ENCODE measurements around the gene IQGAP2. TPM values are rescaled to one million over a fixed set of nuclear protein-coding genes. Genes with fewer than 3 reads are reported as not detected.

Gene IQGAP2
- total RNA-seq, 1 experiment from 2014 or later = 0.59 TPM

DNA sequence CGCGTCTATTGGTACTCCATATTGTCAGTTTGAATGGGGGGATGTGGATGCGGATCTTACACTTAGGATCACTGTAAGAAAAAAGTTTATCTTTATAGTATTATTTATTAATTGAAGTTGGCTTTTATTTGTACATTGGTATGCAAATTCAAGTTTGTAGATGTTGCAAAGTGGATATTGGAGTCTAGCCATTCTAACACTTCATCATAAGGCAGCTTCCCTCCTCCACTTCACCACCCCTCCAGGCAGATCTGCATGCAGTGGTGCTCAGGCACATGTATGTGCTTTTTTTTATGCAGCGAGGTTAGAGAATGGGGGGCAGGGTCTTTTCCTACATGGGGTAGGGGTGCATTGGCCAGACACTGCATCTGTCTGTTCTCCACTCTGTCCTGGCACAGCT is 84.3 kb downstream of the IQGAP2 start:
- no peaks in the 10 kb centered on the region for H3K36me3 ChIP-seq (ENCODE audit: control insufficient read depth, insufficient read depth, low read length)
- H3K27ac ChIP-seq (ENCODE audit: low read length) = no peak overlapping the region
- ChIA-PET POLR2A (no interaction called here), CTCF (no interaction called here)
- ATAC-seq (no peak), DNase-seq (ENCODE audit: low read depth, low spot score) (no peak)
- TF ChIP-seq POLR2AphosphoS5 (IDR thresholded peaks at IDR 0.05; ENCODE audit: low read depth, low read length) (no peak), TCF7L2 (IDR thresholded peaks at IDR 0.05; ENCODE audit: low read depth, low read length) (no peak), SIN3A (IDR thresholded peaks at IDR 0.05; ENCODE audit: borderline replicate concordance, insufficient read depth, low read depth, low read length) (no peak)
- TF ChIP-seq, protein P1, sequence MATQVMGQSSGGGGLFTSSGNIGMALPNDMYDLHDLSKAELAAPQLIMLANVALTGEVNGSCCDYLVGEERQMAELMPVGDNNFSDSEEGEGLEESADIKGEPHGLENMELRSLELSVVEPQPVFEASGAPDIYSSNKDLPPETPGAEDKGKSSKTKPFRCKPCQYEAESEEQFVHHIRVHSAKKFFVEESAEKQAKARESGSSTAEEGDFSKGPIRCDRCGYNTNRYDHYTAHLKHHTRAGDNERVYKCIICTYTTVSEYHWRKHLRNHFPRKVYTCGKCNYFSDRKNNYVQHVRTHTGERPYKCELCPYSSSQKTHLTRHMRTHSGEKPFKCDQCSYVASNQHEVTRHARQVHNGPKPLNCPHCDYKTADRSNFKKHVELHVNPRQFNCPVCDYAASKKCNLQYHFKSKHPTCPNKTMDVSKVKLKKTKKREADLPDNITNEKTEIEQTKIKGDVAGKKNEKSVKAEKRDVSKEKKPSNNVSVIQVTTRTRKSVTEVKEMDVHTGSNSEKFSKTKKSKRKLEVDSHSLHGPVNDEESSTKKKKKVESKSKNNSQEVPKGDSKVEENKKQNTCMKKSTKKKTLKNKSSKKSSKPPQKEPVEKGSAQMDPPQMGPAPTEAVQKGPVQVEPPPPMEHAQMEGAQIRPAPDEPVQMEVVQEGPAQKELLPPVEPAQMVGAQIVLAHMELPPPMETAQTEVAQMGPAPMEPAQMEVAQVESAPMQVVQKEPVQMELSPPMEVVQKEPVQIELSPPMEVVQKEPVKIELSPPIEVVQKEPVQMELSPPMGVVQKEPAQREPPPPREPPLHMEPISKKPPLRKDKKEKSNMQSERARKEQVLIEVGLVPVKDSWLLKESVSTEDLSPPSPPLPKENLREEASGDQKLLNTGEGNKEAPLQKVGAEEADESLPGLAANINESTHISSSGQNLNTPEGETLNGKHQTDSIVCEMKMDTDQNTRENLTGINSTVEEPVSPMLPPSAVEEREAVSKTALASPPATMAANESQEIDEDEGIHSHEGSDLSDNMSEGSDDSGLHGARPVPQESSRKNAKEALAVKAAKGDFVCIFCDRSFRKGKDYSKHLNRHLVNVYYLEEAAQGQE (IDR thresholded peaks at IDR 0.05; ENCODE audit: insufficient read depth in 1 of 2, low read depth in 2 of 2, low read length in 1 of 2) = no peak
- TF ChIP-seq, protein P2, sequence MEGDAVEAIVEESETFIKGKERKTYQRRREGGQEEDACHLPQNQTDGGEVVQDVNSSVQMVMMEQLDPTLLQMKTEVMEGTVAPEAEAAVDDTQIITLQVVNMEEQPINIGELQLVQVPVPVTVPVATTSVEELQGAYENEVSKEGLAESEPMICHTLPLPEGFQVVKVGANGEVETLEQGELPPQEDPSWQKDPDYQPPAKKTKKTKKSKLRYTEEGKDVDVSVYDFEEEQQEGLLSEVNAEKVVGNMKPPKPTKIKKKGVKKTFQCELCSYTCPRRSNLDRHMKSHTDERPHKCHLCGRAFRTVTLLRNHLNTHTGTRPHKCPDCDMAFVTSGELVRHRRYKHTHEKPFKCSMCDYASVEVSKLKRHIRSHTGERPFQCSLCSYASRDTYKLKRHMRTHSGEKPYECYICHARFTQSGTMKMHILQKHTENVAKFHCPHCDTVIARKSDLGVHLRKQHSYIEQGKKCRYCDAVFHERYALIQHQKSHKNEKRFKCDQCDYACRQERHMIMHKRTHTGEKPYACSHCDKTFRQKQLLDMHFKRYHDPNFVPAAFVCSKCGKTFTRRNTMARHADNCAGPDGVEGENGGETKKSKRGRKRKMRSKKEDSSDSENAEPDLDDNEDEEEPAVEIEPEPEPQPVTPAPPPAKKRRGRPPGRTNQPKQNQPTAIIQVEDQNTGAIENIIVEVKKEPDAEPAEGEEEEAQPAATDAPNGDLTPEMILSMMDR (IDR thresholded peaks at IDR 0.05) = no peak
- in situ Hi-C loops (cut with HindIII; ENCODE audit: low pct_unique_long_range_greater_than_20kb, low sequenced_read_pairs) (no loop called here), intact Hi-C loops (cut with micrococcal nuclease; ENCODE audit: unreplicated experiment) (no loop called here)
- no peaks in the 10 kb centered on the region for H3K9me3 ChIP-seq (ENCODE audit: control insufficient read depth, insufficient read depth, low read depth, low read length)
- H3K27me3 ChIP-seq (ENCODE audit: control insufficient read depth, insufficient read depth, low read length) = peaks cover 2% of the 10 kb centered on the region
- no peak overlapping the region for H3K4me3 ChIP-seq (ENCODE audit: low read depth in 2 of 2, low read length in 2 of 2)
- no peaks in the 10 kb centered on the region for H3K4me1 ChIP-seq (ENCODE audit: control insufficient read depth, insufficient read depth, low read length)
- no TSS peak for BruUV-seq (replicated peaks)

DNA sequence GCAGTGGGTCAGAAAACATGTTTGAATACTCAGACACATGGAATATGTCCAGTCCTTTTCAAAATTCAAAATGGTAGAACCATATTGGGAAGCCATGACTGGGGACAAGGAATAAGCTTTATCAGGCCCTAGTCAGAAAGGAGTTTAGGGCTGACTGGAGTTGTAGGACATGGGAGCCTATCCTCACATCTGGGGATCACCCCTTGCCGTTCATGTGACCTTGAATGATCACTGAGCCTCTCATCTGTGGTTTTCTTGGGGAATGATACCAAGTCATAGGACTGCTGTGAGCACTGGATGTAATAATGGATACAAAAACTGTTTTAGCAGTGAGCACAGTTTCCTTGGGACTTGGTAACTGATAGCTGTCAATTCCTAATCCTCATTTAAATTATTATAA is 84.7 kb downstream of the IQGAP2 start:
- TF ChIP-seq SIN3A (IDR thresholded peaks at IDR 0.05; ENCODE audit: borderline replicate concordance, insufficient read depth, low read depth, low read length) = no peak
- TF ChIP-seq, protein P1 (IDR thresholded peaks at IDR 0.05; ENCODE audit: insufficient read depth in 1 of 2, low read depth in 2 of 2, low read length in 1 of 2) = no peak
- TF ChIP-seq POLR2AphosphoS5 (IDR thresholded peaks at IDR 0.05; ENCODE audit: low read depth, low read length) = no peak
- TF ChIP-seq, protein P2 (IDR thresholded peaks at IDR 0.05) = no peak
- TF ChIP-seq TCF7L2 (IDR thresholded peaks at IDR 0.05; ENCODE audit: low read depth, low read length) = no peak
- ChIA-PET POLR2A (no interaction called here), CTCF (no interaction called here)
- no TSS peak for BruUV-seq (replicated peaks)
- ATAC-seq (no peak), DNase-seq (ENCODE audit: low read depth, low spot score) (no peak)
- Histone ChIP-seq H3K9me3 (ENCODE audit: control insufficient read depth, insufficient read depth, low read depth, low read length) (no peaks in the 10 kb centered on the region), H3K27me3 (ENCODE audit: control insufficient read depth, insufficient read depth, low read length) (peaks cover 2% of the 10 kb centered on the region), H3K36me3 (ENCODE audit: control insufficient read depth, insufficient read depth, low read length) (no peaks in the 10 kb centered on the region), H3K27ac (ENCODE audit: low read length) (no peak overlapping the region), H3K4me3 (ENCODE audit: low read depth in 2 of 2, low read length in 2 of 2) (no peak overlapping the region), H3K4me1 (ENCODE audit: control insufficient read depth, insufficient read depth, low read length) (no peaks in the 10 kb centered on the region)
- intact Hi-C loops (cut with micrococcal nuclease; ENCODE audit: unreplicated experiment) = no loop called here
- in situ Hi-C loops (cut with HindIII; ENCODE audit: low pct_unique_long_range_greater_than_20kb, low sequenced_read_pairs) = no loop called here
